Astrocyte (in vitro differentiated cells and primary cell): ENCODE data around the gene MAPKAPK2.

ENCODE experiments used
- EZH2 ChIP-seq: IDR thresholded peaks from 2 replicates; pipeline ENCODE4 v1.6.1; 2012; ENCODE audit warnings: mild to moderate bottlenecking, low read length, inconsistent platforms; ENCODE audit not compliant: insufficient read depth
- TF ChIP-seq, protein P1 (sequence below): IDR thresholded peaks from 2 replicates; pipeline ENCODE4 v1.5.1; 2011; ENCODE audit warnings: low read depth, mild to moderate bottlenecking, inconsistent platforms, low read length, moderate library complexity; ENCODE audit not compliant: insufficient read depth

DNA sequence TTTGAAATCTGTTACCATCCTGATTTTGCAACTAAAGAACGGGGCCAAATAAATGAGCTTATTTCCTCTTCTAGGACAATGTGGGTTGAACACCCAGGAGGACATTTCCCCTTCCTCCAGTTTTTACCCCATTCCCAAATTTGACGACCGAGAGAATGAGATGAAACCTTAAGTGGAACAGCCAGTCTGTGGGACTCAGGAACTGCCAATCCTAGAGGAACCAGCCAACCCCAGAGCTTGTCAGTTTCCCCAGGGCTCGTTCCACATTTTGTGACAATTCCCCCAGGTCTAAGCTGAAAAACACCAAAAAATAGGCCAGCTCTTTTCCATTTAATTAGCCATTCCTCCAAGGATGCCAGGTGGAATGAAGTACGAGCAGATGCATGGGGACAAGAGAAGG is 21.3 kb upstream of the MAPKAPK2 start:
- no peak for TF ChIP-seq EZH2
- TF ChIP-seq, protein P1, sequence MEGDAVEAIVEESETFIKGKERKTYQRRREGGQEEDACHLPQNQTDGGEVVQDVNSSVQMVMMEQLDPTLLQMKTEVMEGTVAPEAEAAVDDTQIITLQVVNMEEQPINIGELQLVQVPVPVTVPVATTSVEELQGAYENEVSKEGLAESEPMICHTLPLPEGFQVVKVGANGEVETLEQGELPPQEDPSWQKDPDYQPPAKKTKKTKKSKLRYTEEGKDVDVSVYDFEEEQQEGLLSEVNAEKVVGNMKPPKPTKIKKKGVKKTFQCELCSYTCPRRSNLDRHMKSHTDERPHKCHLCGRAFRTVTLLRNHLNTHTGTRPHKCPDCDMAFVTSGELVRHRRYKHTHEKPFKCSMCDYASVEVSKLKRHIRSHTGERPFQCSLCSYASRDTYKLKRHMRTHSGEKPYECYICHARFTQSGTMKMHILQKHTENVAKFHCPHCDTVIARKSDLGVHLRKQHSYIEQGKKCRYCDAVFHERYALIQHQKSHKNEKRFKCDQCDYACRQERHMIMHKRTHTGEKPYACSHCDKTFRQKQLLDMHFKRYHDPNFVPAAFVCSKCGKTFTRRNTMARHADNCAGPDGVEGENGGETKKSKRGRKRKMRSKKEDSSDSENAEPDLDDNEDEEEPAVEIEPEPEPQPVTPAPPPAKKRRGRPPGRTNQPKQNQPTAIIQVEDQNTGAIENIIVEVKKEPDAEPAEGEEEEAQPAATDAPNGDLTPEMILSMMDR: no peak
